ENCODE data around the gene RASGRF1.

GRCh38 chr15:78937132-78937739 is 153.3 kb downstream of the RASGRF1 start:
- TF ChIP-seq CTCF (conservative IDR thresholded peaks at IDR 0.05 in 1 of 2, IDR thresholded peaks at IDR 0.05 in 1 of 2; ENCODE audit: extremely low read depth in 1 of 2, insufficient read depth in 1 of 2, low read depth in 1 of 2, low read length in 2 of 2) (no peak), EZH2 (IDR thresholded peaks at IDR 0.05; ENCODE audit: borderline replicate concordance, low read length) (no peak)

Measured in mammary epithelial cell (primary cell).